NCI-H146 (cell line): ENCODE data around the gene ADD3.

ENCODE experiments used
- DNase-seq: peaks from one replicate; lab custom pipeline; 2025; lab: John Stamatoyannopoulos, UW

The ADD3 gene

GRCh38 chr10:110061687-110062086 is 53.9 kb downstream of the ADD3 start:
- DNase-seq = no peak

- no peak for DNase-seq
These were observed 57.5 kb downstream of the ADD3 start for GRCh38 chr10:110065269-110065668.

GRCh38 chr10:110067960-110068770 is 60.4 kb downstream of the ADD3 start:
- DNase-seq = no peak

DNA sequence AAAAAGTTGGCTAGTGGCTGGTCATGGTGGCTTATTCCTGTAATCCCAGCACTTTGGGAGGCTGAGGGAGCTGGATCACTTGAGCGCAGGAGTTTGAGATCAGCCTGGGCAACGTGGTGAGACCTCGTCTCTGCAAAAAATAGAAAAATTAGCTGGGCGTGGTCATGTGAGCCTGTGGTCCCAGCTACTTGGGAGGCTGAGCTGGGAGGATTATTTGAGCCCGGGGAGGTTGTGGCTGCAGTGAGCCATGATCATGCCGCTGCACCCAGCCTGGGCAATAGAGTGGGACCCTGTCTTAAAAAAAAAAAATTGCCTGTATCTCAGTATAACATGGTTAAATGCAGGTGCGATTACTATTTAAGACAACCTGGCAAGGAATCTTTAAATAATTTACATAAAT is 61.0 kb downstream of the ADD3 start:
- no peak for DNase-seq

GRCh38 chr10:110069502-110069982 is 61.8 kb downstream of the ADD3 start:
- DNase-seq = peak; percentile 49

DNA sequence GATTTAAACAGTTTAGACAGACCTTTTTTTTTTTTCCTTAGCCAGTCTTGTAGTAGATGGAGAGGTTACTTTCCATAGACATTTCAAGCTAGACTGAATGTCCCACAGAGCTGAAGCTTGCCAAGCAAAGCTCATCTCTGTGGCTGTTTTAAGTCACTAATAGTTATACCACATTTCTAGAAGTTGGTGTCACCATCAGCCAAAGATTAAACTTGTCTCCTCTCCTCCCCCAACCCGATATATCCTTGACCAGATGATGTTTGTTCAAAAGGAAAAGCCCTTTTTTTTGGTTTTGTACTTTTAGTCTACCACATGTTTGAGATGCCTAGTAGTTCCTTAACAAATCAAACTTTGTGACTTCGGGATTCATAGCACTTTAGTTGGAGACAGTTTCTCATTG is 66.1 kb downstream of the ADD3 start:
- DNase-seq = no peak

DNA sequence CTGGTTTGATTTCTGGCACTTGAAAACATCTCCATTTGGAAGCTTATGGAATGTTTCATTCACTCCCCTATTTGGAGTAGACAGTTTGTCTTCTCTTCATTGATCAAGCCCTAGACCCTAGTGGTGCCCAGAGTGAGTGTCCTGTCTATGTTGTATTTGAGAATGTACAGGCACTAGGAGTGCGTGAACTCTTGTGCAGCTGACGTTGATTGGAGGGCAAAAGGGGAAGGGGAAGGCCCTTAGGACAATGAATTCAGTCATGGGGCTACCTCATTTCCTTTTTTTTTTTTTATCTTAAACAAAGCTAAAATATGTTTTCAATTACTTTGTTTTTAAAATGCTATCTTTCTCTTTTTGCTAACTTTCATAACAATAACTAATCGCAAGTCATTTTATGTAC is 66.5 kb downstream of the ADD3 start:
- DNase-seq = no peak

- no peak for DNase-seq
These were observed 67.2 kb downstream of the ADD3 start for GRCh38 chr10:110074758-110075671.

DNA sequence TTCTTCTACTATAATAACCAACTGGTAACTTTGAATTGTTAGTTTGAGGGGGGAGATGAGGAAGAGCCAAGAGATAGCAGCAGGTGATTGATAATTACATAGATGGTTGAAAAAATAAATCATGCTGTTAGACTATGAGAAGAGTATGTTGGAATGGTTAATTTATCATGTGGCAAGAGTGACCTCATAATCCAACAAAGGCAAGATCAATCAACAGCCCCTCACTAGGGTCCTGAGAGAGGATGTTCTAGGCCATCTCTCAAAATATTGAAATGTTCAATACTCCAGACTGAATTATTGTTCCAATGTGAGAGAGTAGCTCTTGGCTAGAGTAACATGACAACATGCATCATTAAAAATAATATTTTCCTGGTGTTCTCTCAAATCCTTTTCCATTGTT is 67.9 kb downstream of the ADD3 start:
- no peak for DNase-seq

DNA sequence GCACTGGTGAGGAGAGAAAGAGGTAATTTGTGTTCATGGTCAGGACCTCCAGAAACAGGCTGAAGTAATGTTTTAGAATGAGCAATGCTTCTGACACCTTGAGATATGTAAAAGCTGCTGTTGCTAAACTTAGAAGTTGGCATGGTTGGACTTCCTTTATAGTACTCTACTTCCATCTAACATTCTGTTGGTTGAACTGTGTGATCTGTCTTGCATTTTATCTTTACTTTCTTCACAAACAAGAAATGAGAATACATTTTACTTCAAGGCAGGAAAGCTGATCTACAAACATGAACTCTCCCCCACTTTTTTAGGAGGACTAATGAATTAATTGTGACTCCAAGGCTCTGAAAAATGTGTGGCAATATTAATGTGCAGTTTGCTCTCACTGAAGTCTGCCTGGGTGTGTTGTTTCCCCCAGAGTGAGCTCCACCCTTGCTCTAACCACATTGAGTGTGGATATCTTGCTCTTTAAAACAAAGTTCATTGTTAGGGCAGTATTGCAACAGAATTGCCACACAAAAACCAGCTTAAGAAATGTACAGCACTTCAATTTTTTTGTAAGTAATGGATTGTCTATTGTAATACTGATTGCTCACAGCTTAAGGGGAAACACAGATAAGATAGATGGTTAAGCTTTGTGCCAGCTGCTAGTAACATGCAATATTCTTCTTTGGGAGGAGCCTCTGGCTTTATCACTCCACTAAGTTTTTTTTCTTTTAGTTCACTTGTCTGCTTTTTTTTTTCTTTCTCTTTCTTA is 69.0 kb downstream of the ADD3 start:
- DNase-seq = no peak

DNA sequence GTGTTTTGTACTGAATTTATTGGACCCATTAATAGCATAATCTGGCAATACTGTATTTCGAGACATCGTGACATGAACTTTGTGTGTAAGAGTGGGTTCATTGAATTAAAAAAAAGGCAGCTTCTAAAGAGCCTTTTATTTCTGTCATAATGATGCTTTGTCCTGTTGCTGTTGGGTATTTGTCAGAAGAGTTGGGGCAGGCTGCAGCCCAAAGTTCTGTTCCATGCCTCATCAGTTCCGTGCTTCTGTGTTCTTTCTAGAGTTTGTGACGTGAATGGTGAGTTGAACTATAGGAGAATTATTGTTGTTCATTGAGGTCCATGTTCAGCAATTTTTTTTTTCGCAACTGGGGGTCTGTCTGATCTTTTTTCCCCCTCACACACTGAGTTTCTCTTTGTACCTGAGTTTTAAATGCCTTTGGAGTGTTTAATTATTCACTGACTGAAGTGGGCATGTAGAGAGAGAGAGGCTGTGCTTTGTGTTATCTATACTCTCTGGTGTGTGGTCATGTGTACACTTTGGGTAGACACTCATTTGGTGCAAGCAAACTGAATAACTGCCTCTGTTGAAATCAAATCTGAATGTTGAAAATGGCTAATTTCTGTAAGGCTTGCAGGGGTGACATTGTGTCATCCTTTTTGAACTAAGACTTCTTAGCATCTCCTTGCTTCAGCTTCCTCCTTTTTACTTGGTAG is 69.8 kb downstream of the ADD3 start:
- no peak for DNase-seq

GRCh38 chr10:110078317-110078716 is 70.5 kb downstream of the ADD3 start:
- no peak for DNase-seq

GRCh38 chr10:110081911-110082310 is 74.1 kb downstream of the ADD3 start:
- DNase-seq = peak; percentile 44

- DNase-seq = no peak
These were observed 76.1 kb downstream of the ADD3 start for GRCh38 chr10:110083884-110084283.

- DNase-seq = no peak
These were observed 79.9 kb downstream of the ADD3 start for GRCh38 chr10:110087682-110088081.

GRCh38 chr10:110088367-110089104 is 80.8 kb downstream of the ADD3 start:
- no peak for DNase-seq

DNA sequence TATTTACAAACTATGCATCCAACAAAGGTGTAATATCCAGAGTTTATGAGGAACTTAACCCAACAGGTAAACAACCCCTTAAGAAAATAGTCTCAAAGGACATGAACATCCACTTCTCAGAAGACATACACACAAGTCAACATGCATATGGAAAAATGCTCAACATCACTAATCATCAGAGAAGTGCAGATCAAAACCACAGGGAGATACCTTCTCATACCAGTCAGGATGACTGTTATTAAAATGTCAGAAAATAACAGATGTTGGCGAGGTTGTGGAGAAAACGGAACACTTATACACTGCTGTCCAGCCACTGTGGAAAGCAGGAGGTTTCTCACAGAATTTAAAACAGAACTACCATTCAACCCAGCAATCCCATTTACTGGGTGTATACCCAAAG is 84.0 kb downstream of the ADD3 start:
- no peak for DNase-seq

GRCh38 chr10:110093722-110094121 is 85.9 kb downstream of the ADD3 start:
- no peak for DNase-seq

GRCh38 chr10:110094786-110095185 is 87.0 kb downstream of the ADD3 start:
- no peak for DNase-seq

DNA sequence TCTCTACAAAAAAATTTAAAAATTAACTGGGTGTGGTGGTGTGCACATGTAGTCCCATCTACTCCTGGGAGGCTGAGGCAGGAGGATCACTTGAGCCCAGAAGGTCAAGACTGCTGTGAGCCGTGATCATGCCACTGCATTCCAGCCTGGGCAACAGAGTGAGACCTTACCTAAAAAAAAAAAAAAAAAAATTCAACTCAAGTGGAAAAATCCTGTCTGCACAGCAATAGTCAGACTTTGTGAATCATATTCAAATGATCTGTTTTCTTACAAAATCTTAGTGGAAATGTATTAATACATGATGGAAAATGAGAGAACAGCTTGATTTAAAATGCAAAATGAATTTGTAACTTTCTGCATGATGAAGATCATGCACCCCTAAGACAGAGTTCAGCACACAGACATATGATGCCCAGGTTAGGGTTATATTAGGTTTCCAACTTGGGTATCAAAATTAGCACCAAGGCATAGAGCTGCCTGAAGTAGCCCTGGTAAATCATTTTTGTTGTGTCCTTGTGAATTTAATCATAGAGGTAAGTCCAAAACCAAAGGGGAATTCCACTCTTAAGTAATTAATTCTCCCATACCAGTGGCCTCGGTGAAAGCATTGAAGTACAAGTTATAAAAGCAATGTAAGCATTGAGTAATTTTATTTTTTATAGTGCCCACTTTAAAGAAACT is 93.8 kb downstream of the ADD3 start:
- no peak for DNase-seq
